ENCODE data around the gene STIMATE. TPM values are rescaled to one million over a fixed set of nuclear protein-coding genes. Genes with fewer than 3 reads are reported as not detected.

STIMATE gene
- total RNA-seq, 3 donors from 2014 or later (not counting 1 experiment from before 2014, with no cell fraction given), result 24.6 to 35.0 (median 33.1) TPM

DNA sequence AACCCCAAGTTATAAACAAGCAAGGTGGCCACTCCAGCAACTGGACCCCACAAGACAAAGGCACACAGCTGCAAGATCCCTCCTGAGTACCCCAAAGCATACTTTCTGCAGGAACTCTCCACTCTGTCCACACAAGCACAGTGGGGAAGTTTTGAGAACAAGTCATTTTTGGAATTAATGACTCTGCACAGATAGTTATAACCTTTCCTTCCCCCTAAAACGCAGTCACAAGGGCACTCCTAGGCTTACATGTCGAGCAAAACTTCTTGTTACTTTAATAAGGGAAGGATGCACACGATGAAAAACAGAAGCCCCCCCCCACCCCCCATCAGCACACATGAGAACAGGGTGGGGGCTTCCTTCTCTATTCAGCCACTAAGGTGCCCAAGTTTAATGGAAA is 1.2 kb downstream of the STIMATE start:
- peak overlapping the region; percentile 69 for H3K4me3 ChIP-seq (ENCODE audit: low read length)
- no peaks in the 10 kb centered on the region for H3K36me3 ChIP-seq (ENCODE audit: control insufficient read depth, insufficient read depth, low read length)
- H3K27me3 ChIP-seq (ENCODE audit: control insufficient read depth, insufficient read depth, low read length), result no peaks in the 10 kb centered on the region
- no peak overlapping the region for H3K27ac ChIP-seq (ENCODE audit: low read length)
- H3K36me3 Mint-ChIP-seq, result no peaks in the 10 kb centered on the region
- WGBS (ENCODE audit: insufficient coverage), result no CpG with 5 or more reads among the region's 3 CpGs
- H3K4me1 ChIP-seq (ENCODE audit: control insufficient read depth, insufficient read depth, low read length), result peaks cover 44% of the 10 kb centered on the region
- intact Hi-C loops (cut with micrococcal nuclease), result no loop called here
- no peaks in the 10 kb centered on the region for H3K9me3 Mint-ChIP-seq
- H3K27ac Mint-ChIP-seq, result peak overlapping the region; percentile 51 to 92
- no peak for ATAC-seq
- TF ChIP-seq, protein P1, sequence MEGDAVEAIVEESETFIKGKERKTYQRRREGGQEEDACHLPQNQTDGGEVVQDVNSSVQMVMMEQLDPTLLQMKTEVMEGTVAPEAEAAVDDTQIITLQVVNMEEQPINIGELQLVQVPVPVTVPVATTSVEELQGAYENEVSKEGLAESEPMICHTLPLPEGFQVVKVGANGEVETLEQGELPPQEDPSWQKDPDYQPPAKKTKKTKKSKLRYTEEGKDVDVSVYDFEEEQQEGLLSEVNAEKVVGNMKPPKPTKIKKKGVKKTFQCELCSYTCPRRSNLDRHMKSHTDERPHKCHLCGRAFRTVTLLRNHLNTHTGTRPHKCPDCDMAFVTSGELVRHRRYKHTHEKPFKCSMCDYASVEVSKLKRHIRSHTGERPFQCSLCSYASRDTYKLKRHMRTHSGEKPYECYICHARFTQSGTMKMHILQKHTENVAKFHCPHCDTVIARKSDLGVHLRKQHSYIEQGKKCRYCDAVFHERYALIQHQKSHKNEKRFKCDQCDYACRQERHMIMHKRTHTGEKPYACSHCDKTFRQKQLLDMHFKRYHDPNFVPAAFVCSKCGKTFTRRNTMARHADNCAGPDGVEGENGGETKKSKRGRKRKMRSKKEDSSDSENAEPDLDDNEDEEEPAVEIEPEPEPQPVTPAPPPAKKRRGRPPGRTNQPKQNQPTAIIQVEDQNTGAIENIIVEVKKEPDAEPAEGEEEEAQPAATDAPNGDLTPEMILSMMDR (IDR thresholded peaks at IDR 0.05), result no peak
- H3K4me3 Mint-ChIP-seq, result peak overlapping the region; percentile 90
- H3K9me3 ChIP-seq (ENCODE audit: control insufficient read depth, insufficient read depth, low read length), result no peaks in the 10 kb centered on the region
- DNase-seq, result no peak
- peaks cover 36 to 47% of the 10 kb centered on the region in 2 donors for H3K4me1 Mint-ChIP-seq
- H3K27me3 Mint-ChIP-seq (ENCODE audit: low read depth in 2 of 2), result no peaks in the 10 kb centered on the region

DNA sequence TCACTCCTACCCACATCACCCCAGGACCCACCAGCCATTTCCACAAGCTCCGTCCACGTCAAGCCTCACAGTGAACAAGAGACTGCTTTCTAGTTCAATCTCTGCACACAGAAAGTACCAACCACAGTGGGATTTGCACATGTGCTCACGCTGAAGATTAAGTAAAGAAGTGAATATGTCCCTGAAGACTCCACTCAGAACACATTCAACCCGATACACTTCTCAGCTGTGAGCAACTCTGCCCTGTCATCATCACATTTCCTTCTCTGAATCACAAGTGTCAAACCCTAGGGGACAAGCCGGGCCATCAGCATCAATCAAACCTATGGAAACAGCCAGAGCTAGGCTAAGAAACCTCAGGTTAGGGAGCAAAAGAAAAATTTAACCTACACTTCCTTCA is 1.9 kb downstream of the STIMATE start:
- no peaks in the 10 kb centered on the region for H3K27me3 ChIP-seq (ENCODE audit: control insufficient read depth, insufficient read depth, low read length)
- DNase-seq (peak in 1 of 2 donors; percentile 12), ATAC-seq (no peak)
- no peak overlapping the region for H3K4me3 ChIP-seq (ENCODE audit: low read length)
- H3K27me3 Mint-ChIP-seq (ENCODE audit: low read depth in 2 of 2), result no peaks in the 10 kb centered on the region
- H3K4me3 Mint-ChIP-seq, result peak overlapping the region; percentile 90
- intact Hi-C loops (cut with micrococcal nuclease), result no loop called here
- H3K9me3 ChIP-seq (ENCODE audit: control insufficient read depth, insufficient read depth, low read length), result no peaks in the 10 kb centered on the region
- peaks cover 49% of the 10 kb centered on the region for H3K4me1 ChIP-seq (ENCODE audit: control insufficient read depth, insufficient read depth, low read length)
- H3K36me3 Mint-ChIP-seq, result no peaks in the 10 kb centered on the region
- no peaks in the 10 kb centered on the region for H3K9me3 Mint-ChIP-seq
- peak overlapping the region; percentile 51 to 92 for H3K27ac Mint-ChIP-seq
- WGBS (ENCODE audit: insufficient coverage), result 55% methylated on average over 4 of the region's 5 CpGs
- peaks cover 37 to 53% of the 10 kb centered on the region in 2 donors for H3K4me1 Mint-ChIP-seq
- TF ChIP-seq, protein P1 (IDR thresholded peaks at IDR 0.05), result no peak
- H3K27ac ChIP-seq (ENCODE audit: low read length), result no peak overlapping the region
- H3K36me3 ChIP-seq (ENCODE audit: control insufficient read depth, insufficient read depth, low read length), result no peaks in the 10 kb centered on the region

- no peak overlapping the region for H3K27ac ChIP-seq (ENCODE audit: low read length)
Observed at GRCh38 chr3:52894756-52895155, 2.6 kb downstream of the STIMATE start.

More at GRCh38 chr3:52894756-52895155, 2.6 kb downstream of the STIMATE start:
- TF ChIP-seq, protein P1 (IDR thresholded peaks at IDR 0.05), result no peak
- H3K36me3 ChIP-seq (ENCODE audit: control insufficient read depth, insufficient read depth, low read length), result no peaks in the 10 kb centered on the region
- H3K4me1 ChIP-seq (ENCODE audit: control insufficient read depth, insufficient read depth, low read length), result peaks cover 49% of the 10 kb centered on the region
- H3K27ac Mint-ChIP-seq, result peak overlapping the region; percentile 7 to 92
- ATAC-seq, result no peak
- H3K27me3 ChIP-seq (ENCODE audit: control insufficient read depth, insufficient read depth, low read length), result no peaks in the 10 kb centered on the region
- H3K27me3 Mint-ChIP-seq (ENCODE audit: low read depth in 2 of 2), result no peaks in the 10 kb centered on the region
- DNase-seq, result no peak
- H3K9me3 ChIP-seq (ENCODE audit: control insufficient read depth, insufficient read depth, low read length), result no peaks in the 10 kb centered on the region
- no peak overlapping the region for H3K4me3 ChIP-seq (ENCODE audit: low read length)
- WGBS (ENCODE audit: insufficient coverage), result 93% methylated on average over 10 of the region's 10 CpGs
- H3K9me3 Mint-ChIP-seq, result no peaks in the 10 kb centered on the region
- H3K36me3 Mint-ChIP-seq, result no peaks in the 10 kb centered on the region
- H3K4me1 Mint-ChIP-seq, result peaks cover 42 to 60% of the 10 kb centered on the region in 2 donors
- no peak overlapping the region for H3K4me3 Mint-ChIP-seq
- intact Hi-C loops (cut with micrococcal nuclease), result no loop called here

Measured in natural killer cell (primary cell).